ENCODE data around the gene TNP1.

Gene TNP1

GRCh38 chr2:216859944-216860343, at the start of gene TNP1:
TNP1 (minus strand) TSS chr2:216860064; CDS start chr2:216860034, 30 bp downstream.
- DNase-seq: no peak

GRCh38 chr2:216908300-216908699, 48.4 kb upstream of the TNP1 start:
- DNase-seq: no peak

GRCh38 chr2:216905649-216906329, 45.9 kb upstream of the TNP1 start:
- DNase-seq: no peak

- no peak for DNase-seq
These were observed 45.1 kb upstream of the TNP1 start for GRCh38 chr2:216904974-216905373.

GRCh38 chr2:216904554-216904953, 44.7 kb upstream of the TNP1 start:
- DNase-seq: no peak

- DNase-seq: no peak
These were observed 43.6 kb upstream of the TNP1 start for GRCh38 chr2:216903470-216903869.

GRCh38 chr2:216901273-216901672, 41.4 kb upstream of the TNP1 start:
- DNase-seq: no peak

GRCh38 chr2:216900406-216900805, 40.5 kb upstream of the TNP1 start:
- no peak for DNase-seq

- no peak for DNase-seq
These were observed 37.8 kb upstream of the TNP1 start for GRCh38 chr2:216897561-216898203.

- no peak for DNase-seq
These were observed 30.3 kb upstream of the TNP1 start for GRCh38 chr2:216890138-216890537.

- DNase-seq: no peak
These were observed 29.2 kb upstream of the TNP1 start for GRCh38 chr2:216888887-216889622.

- no peak for DNase-seq
These were observed 28.2 kb upstream of the TNP1 start for GRCh38 chr2:216888081-216888480.

GRCh38 chr2:216887138-216887537, 27.3 kb upstream of the TNP1 start:
- no peak for DNase-seq

- DNase-seq: no peak
These were observed 25.3 kb upstream of the TNP1 start for GRCh38 chr2:216885117-216885553.

- no peak for DNase-seq
These were observed 24.5 kb upstream of the TNP1 start for GRCh38 chr2:216884347-216884746.

GRCh38 chr2:216882876-216883275, 23.0 kb upstream of the TNP1 start:
- no peak for DNase-seq

GRCh38 chr2:216881411-216881810, 21.5 kb upstream of the TNP1 start:
- DNase-seq: no peak

GRCh38 chr2:216880509-216881184, 20.8 kb upstream of the TNP1 start:
- no peak for DNase-seq

GRCh38 chr2:216879727-216880508, 20.1 kb upstream of the TNP1 start:
- no peak for DNase-seq

- no peak for DNase-seq
These were observed 18.2 kb upstream of the TNP1 start for GRCh38 chr2:216878072-216878471.

- DNase-seq: no peak
These were observed 17.2 kb upstream of the TNP1 start for GRCh38 chr2:216877085-216877484.

GRCh38 chr2:216875862-216876261, 16.0 kb upstream of the TNP1 start:
- no peak for DNase-seq

- DNase-seq: no peak
These were observed 13.7 kb upstream of the TNP1 start for GRCh38 chr2:216873573-216873972.
